HUES6 (cell line): ENCODE results near the gene DMKN.
"Not testable (repeated sequence)": the region's sequence is repeated elsewhere in the genome, so short reads cannot be mapped to it uniquely, and the experiment has no call there.

Experiments used
- H3K27ac ChIP-seq: 2 replicates; pipeline ENCODE4 v1.7.0; 2013; ENCODE audit warnings: low read depth, mild to moderate bottlenecking, low read length, inconsistent platforms
- H3K27me3 ChIP-seq: 2 replicates; pipeline ENCODE4 v1.6.1; 2013; ENCODE audit warnings: low read length; ENCODE audit not compliant: control insufficient read depth, insufficient read depth
- H3K36me3 ChIP-seq: 2 replicates; pipeline ENCODE4 v1.6.1; 2013; ENCODE audit warnings: low read length; ENCODE audit not compliant: control insufficient read depth, insufficient read depth
- H3K4me1 ChIP-seq: 2 replicates; pipeline ENCODE4 v1.6.1; 2013; ENCODE audit warnings: low read length; ENCODE audit not compliant: control insufficient read depth, insufficient read depth
- H3K4me3 ChIP-seq: 2 replicates; pipeline ENCODE4 v1.5.1; 2013; ENCODE audit warnings: low read depth, low read length
- H3K9ac ChIP-seq: one replicate; pipeline ENCODE4 v1.6.1; 2013; ENCODE audit warnings: mild to moderate bottlenecking, low read length
- H3K9me3 ChIP-seq: 2 replicates; pipeline ENCODE4 v1.6.1; 2013; ENCODE audit warnings: low read depth, low read length; ENCODE audit not compliant: control insufficient read depth, insufficient read depth

The DMKN gene

GRCh38 chr19:35474104-35474503 lies 39.3 kb downstream of the DMKN start:
- H3K9ac ChIP-seq, result no peak overlapping the region
- H3K27me3 ChIP-seq, result no peaks in the 10 kb centered on the region
- no peaks in the 10 kb centered on the region for H3K36me3 ChIP-seq
- H3K27ac ChIP-seq, result no peak overlapping the region
- peaks cover 24% of the 10 kb centered on the region for H3K4me1 ChIP-seq
- no peak overlapping the region for H3K4me3 ChIP-seq
- no peaks in the 10 kb centered on the region for H3K9me3 ChIP-seq

- Histone ChIP-seq H3K27me3 (no peaks in the 10 kb centered on the region), H3K9ac (peak overlapping the region; percentile 27)
Measured at GRCh38 chr19:35471946-35472345, 41.5 kb downstream of the DMKN start.

DNA sequence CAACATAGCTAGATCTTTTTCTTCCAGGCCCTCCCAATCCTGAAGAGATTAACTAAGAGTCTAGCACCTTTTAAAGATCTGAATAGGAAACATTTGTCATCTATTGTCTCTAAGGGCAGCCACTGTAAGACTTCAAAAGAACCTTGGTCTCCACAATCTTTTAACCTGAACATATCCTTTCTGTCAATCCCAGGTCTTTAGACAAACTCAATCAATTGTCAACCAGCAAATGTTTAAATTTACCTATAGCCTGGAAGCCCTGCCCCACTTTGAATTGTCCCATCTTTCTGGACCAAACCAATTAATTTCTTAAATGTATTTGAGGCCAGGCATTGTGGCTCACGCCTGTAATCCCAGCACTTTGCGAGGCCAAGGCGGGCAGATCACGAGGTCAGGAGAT lies 42.4 kb downstream of the DMKN start:
- not testable (repeated sequence) for H3K4me3 ChIP-seq, H3K9me3 ChIP-seq, H3K9ac ChIP-seq, H3K27me3 ChIP-seq, H3K36me3 ChIP-seq
- Histone ChIP-seq H3K27ac (peak overlapping the region; percentile 61; the same call in 1 of the 2 replicates), H3K4me1 (peaks cover 23% of the 10 kb centered on the region)

More at GRCh38 chr19:35471946-35472345, 41.5 kb downstream of the DMKN start:
- Histone ChIP-seq H3K36me3 (no peaks in the 10 kb centered on the region), H3K27ac (peak overlapping the region; percentile 61; the same call in 1 of the 2 replicates), H3K4me3 (no peak overlapping the region), H3K4me1 (peaks cover 24% of the 10 kb centered on the region), H3K9me3 (no peaks in the 10 kb centered on the region)

DNA sequence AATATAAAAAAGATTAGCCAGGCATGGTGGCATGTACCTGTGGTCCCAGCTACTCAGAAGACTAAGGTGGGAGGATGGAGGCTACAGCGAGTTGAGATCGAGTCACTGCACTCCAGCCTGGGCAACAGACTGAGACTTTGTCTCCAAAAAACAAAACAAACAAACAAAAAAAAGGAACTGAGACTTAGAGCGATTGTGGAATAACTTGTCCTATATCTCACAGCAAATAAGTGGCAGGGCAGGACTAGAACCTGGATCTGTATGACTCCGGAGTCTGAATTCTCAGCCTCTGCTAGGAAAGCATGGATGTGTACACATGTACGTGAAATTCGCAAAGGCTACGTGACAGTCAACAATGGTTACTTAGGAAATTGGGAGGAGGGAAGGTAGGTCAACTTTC lies 43.3 kb downstream of the DMKN start:
- H3K4me3 ChIP-seq, result no peak overlapping the region
- H3K36me3 ChIP-seq, result no peaks in the 10 kb centered on the region
- no peaks in the 10 kb centered on the region for H3K9me3 ChIP-seq
- peaks cover 19% of the 10 kb centered on the region for H3K4me1 ChIP-seq
- H3K27me3 ChIP-seq, result no peaks in the 10 kb centered on the region
- H3K27ac ChIP-seq, result peak overlapping the region; percentile 89; the same call in 1 of the 2 replicates
- H3K9ac ChIP-seq, result peak overlapping the region; percentile 45

DNA sequence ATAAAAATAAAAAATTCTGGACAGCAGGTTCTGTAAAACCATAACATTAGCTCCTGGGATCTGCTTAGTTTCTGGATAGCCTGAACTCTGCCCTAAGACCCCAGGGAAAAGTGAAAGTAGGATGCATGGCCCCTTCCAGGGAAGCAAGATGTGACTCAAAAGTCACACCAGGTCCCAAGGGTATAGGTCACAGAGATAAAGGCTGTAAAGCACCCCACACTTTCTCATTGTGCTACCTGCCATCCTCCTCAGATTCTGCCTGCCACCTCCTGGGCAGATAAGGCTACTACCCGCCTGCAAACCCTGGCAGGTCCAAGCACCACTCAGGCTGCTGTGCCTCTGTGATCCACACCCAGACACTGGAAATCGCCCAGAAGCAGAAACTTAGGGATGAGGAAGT lies 44.8 kb downstream of the DMKN start:
- Histone ChIP-seq H3K27ac (no peak overlapping the region), H3K36me3 (no peaks in the 10 kb centered on the region), H3K4me1 (peaks cover 19% of the 10 kb centered on the region), H3K9ac (no peak overlapping the region), H3K27me3 (no peaks in the 10 kb centered on the region), H3K9me3 (no peaks in the 10 kb centered on the region), H3K4me3 (no peak overlapping the region)

DNA sequence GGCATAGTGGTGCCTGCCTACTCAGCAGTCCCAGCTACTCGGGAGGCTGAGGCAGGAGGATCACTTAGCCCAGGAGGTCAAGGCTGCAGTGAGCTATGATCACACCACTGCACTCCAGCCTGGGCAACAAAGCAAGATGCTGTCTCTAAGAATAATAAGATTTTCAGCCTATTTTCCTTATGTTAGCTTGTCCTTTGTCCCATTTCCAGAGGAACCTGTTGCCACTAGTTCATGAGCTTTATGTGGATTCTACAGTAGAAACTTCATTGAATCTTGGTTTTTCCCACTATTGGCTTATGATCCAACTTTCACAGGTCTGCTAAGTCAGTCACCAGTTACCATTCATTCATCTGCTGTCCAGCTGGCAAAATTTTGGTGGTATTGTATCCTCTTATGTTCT lies 47.2 kb downstream of the DMKN start:
- Histone ChIP-seq H3K27ac (no peak overlapping the region), H3K9ac (no peak overlapping the region), H3K36me3 (no peaks in the 10 kb centered on the region), H3K4me1 (peaks cover 10% of the 10 kb centered on the region), H3K4me3 (no peak overlapping the region), H3K27me3 (no peaks in the 10 kb centered on the region), H3K9me3 (no peaks in the 10 kb centered on the region)

- H3K9me3 ChIP-seq, H3K27ac ChIP-seq, H3K4me3 ChIP-seq, H3K27me3 ChIP-seq, H3K36me3 ChIP-seq, H3K4me1 ChIP-seq, H3K9ac ChIP-seq: not testable (repeated sequence)
Measured at GRCh38 chr19:35462956-35463355, 50.5 kb downstream of the DMKN start.

DNA sequence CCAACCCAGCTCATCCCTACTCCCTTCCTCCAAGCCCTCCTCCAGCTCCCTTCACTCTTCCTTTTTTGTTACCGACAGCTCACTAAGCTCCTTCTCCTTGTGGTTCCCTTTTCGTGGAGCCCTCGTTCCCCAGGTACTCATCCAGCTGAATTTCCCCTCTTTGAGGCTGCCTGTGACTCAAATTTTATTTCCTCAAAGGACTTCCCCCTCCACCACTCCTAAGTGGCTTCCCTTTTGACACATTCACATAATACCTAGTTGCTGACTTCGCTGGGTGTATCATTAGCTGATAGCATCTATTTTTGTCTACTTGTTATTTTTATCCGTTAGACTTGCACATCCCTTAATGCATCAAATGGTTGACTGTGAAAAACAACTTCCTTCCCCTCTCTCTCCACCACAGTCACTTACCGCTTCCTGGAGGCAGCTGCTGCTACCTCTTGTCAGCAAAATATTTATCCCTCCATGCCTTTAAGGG lies 50.9 kb downstream of the DMKN start:
- Histone ChIP-seq H3K4me3 (no peak overlapping the region), H3K27me3 (no peaks in the 10 kb centered on the region), H3K36me3 (no peaks in the 10 kb centered on the region), H3K9me3 (no peaks in the 10 kb centered on the region), H3K4me1 (no peaks in the 10 kb centered on the region), H3K27ac (no peak overlapping the region), H3K9ac (no peak overlapping the region)

DNA sequence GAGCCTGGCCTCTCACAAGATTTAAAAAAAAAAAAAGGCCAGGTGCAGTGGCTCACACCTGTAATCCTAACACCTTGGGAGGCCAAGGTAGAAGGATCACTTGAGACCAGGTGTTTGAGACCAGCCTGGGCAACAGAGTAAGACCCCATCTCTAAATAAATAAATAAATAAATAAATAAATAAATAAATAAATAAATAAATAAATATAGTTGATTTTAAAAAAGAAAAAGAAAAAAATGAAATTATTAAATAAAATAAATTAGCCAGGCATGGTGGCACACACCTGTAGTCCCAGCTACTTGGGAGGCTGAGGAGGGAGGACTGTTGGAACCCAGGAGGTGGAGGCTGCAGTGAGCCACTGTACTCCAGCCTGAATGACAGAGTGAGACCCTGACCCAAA lies 51.7 kb downstream of the DMKN start:
- H3K27me3 ChIP-seq, H3K27ac ChIP-seq, H3K9ac ChIP-seq, H3K36me3 ChIP-seq, H3K9me3 ChIP-seq, H3K4me3 ChIP-seq, H3K4me1 ChIP-seq: not testable (repeated sequence)

DNA sequence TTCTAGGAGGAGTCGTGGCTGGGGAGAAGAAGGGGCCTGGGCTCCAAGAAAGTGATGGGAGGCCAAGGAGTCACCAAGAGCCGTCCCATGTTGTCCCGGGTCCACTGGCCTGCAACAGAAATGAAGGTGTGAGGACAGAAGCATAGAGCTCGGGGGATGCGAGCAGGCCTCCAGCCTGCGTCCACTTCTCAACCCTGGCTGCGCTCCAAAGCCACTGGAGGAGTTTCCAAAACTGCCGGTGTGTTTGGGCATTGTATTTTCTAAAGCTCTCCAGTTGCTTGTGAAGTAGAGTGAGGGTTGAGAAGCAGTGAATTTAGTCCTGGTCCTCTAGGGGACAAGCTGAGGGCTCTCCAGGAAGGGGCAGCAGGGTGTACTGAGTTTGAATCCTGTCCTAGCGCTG lies 52.4 kb downstream of the DMKN start:
- no peak overlapping the region for H3K4me3 ChIP-seq
- no peaks in the 10 kb centered on the region for H3K4me1 ChIP-seq

DNA sequence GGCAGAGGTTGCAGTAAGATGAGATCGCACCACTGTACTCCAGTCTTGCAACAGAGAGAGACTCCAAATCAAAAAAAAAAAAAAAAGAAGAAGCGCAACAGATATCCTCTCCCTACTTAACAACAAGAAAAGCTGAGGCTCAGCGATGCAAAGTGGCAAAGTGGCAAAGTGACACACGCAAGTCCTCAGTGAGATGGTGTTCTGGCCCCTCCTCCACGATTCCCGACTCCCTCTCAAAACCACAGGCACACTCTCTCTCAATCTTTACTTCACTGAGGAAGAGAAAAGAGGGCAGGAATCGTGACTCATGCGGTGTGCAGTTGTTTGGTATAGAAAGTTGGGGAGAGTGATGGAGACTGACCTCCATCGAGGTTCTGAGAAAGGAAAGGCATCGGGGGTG lies 52.8 kb downstream of the DMKN start:
- Histone ChIP-seq H3K27me3 (no peaks in the 10 kb centered on the region), H3K4me1 (no peaks in the 10 kb centered on the region), H3K4me3 (no peak overlapping the region), H3K9ac (no peak overlapping the region), H3K9me3 (no peaks in the 10 kb centered on the region), H3K36me3 (no peaks in the 10 kb centered on the region), H3K27ac (no peak overlapping the region)

More for the DNA sequence above, 52.4 kb downstream of the DMKN start:
- H3K27ac ChIP-seq, result no peak overlapping the region
- H3K9ac ChIP-seq, result no peak overlapping the region
- H3K9me3 ChIP-seq, result no peaks in the 10 kb centered on the region
- H3K27me3 ChIP-seq, result no peaks in the 10 kb centered on the region
- no peaks in the 10 kb centered on the region for H3K36me3 ChIP-seq
